ENCODE results near the gene TINAGL1.

- no peak for TF ChIP-seq CTCF (conservative IDR thresholded peaks at IDR 0.05 in 1 of 2, IDR thresholded peaks at IDR 0.05 in 1 of 2; ENCODE audit: low read depth in 1 of 2, low read length in 2 of 2)
- no peak for TF ChIP-seq EZH2 (IDR thresholded peaks at IDR 0.05; ENCODE audit: low read length, missing control alignments)
Measured at GRCh38 chr1:31584869-31585735, 8.8 kb downstream of the TINAGL1 start.

Measured in fibroblast of lung (primary cell).